NCI-H2171 (cell line): ENCODE measurements around the gene FAM199X.
A peak's percentile ranks its signal among the peaks of the same experiment; 100 is the strongest.

Source experiments
- DNase-seq: peaks from one replicate; lab custom pipeline; 2025; lab: John Stamatoyannopoulos, UW

FAM199X gene

GRCh38 chrX:104165894-104166734 is at the start of gene FAM199X:
Gene FAM199X, plus strand, starts transcription at chrX:104166453. Its CDS starts 333 bp downstream, at chrX:104166786.
- peak; percentile 53 for DNase-seq

DNA sequence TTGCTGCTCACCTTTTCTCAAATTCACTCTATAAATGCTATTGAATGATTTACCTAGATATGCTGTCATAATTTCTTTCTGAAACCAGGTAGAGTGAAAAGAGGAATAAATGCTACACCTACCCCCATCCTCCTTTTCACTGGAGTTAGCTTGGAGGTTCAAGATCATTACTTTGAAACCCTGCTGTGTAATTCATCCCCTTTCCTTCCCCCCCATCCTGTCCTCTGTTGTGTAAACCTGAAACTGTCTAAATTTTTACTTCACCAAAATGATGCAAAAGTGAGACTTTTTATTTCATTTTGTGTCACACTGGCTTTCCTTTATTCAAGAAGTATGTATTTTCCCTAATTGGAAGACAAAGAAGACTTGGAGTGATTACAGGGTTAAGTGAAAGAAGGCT is 48.5 kb upstream of the FAM199X start:
- DNase-seq = no peak

- peak; percentile 1 for DNase-seq
These were observed 47.5 kb upstream of the FAM199X start for GRCh38 chrX:104118765-104119164.

- no peak for DNase-seq
These were observed 43.4 kb upstream of the FAM199X start for GRCh38 chrX:104122829-104123228.

- no peak for DNase-seq
These were observed 39.4 kb upstream of the FAM199X start for GRCh38 chrX:104126856-104127255.

- DNase-seq = no peak
These were observed 35.4 kb upstream of the FAM199X start for GRCh38 chrX:104130808-104131207.

GRCh38 chrX:104134583-104135261 is 31.5 kb upstream of the FAM199X start:
- no peak for DNase-seq

- no peak for DNase-seq
These were observed 30.6 kb upstream of the FAM199X start for GRCh38 chrX:104135677-104136076.

DNA sequence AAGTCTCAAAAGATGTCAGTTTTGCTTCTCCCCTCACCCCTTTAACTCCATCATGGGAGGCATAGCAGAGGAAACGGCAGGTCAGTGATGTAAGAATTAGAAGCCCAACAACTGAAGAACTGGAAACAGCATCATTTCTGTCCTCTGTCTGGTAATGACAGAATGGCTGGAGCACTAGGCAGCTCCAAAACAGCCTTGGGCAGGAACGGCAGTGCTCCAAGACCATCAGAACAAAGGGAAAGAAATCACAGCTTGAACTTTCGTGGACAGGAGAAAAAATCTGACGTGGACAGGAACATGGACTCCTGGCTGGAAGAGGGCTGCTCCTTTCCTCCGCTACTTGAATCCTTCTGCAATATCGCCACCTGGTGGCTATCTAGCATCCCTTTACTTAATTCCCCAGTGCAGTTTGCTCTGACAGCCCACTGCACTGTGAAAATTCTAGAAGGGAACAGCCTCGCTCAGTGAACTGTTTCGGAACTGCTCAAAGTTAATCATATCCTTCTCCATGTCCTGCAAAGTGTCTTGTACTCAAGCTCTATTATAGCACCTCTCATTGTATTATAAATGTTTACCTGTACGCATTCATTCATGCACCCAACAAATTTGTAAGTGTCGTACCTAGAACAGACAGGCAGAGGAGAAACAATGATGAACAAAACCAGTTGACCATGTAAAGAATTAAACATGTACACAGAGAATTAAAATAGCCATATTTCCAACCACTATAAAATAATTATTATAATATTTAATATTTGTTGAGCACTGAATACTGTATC is 29.8 kb upstream of the FAM199X start:
- peak; percentile 64 for DNase-seq

DNA sequence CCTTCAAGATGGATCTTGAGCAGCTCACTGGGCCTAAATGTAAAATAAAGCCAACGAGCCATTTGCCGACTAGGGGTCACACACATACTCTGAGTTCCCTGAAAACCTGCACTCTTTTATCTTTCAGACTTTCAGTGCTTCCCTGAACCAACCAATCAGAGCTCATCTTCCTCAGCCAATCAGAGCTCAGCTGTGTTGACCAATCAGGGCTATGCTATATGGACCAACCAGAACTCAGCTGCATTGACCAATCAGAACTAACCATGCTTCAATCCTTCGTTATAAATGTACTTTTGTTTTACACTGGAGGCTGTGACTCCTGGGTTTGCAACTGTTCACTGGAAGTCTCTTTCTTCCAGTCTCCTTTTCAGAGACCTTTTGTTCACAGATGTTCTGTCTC is 28.8 kb upstream of the FAM199X start:
- no peak for DNase-seq

DNA sequence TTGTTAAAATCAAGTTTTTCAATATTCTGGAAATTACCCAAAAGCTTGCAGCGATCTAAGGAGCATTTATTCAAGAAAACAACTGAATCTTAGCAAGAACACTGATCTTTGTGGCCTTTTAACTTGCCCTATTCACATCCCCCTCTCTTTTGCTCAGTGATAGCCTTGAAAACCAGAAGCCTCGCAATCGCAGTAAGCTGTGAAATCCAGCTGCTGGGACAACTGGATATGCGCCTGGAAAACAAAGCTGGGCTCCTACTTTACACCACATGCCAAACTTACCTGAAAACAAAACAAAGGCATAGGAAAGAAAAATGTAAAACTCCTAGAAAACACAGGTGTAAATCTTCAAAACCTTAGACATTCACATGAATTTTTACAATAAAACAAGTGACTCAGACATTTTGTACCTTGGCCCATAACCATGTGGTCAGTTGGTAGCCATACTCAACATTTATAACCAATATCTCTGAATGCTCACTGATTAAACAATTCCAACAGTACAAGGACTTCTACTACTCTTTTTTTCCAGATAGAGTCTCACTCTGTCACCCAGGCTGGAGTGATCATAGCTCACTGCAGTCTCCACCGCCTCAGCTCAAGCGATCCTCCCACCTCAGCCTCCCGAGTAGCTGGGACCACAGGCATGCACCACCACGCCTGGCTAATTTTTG is 25.0 kb upstream of the FAM199X start:
- no peak for DNase-seq

- DNase-seq = no peak
These were observed 15.2 kb upstream of the FAM199X start for GRCh38 chrX:104151037-104151436.

DNA sequence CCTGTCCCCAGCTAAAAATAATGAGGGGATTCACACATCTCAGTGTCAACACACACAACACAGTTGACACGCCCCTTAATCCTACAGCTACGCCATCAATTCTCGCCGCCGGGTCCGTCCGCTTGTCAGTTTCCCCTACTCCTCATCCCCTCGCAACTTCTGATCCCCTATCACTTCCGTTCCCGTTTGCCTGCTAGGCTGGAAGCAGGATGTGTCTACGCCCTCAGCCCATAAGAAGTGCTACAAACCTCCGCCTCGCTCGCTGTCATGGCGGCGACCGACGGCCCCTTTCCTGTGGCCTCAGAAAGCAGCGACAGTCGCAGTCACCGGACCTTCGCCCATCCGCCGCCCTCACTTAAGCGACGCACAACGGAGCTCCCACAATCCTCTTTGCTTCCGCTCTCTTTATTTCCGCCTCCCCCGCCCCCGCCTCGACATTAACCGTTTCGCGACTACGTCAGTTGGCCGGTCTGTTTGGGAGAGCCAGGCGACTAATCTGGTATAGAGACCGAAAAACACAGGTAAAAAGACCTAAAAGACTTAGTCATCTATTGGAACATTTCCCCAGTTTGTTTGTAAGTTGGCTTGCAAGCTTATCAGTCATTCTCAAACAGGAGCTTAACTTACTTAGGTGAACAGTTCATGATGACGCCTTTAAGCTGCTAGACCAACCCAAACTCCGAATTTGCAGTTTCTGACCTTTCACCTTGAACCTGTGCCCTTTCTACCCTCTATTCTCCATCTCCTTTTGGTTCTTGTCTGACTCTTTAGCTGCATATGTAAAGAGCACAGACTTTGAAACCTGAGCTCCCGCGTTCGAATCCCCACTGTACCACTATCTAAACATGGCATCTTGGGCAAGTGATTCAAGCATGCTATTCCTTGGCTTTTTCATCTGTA is 9.4 kb upstream of the FAM199X start, which contains the start of gene SLC25A53:
TSS of gene SLC25A53 (minus strand) at position 380 of the 900 bp plus-strand sequence. CDS start 51,752 bp downstream, outside the sequence.
- DNase-seq = peak; percentile 83

DNA sequence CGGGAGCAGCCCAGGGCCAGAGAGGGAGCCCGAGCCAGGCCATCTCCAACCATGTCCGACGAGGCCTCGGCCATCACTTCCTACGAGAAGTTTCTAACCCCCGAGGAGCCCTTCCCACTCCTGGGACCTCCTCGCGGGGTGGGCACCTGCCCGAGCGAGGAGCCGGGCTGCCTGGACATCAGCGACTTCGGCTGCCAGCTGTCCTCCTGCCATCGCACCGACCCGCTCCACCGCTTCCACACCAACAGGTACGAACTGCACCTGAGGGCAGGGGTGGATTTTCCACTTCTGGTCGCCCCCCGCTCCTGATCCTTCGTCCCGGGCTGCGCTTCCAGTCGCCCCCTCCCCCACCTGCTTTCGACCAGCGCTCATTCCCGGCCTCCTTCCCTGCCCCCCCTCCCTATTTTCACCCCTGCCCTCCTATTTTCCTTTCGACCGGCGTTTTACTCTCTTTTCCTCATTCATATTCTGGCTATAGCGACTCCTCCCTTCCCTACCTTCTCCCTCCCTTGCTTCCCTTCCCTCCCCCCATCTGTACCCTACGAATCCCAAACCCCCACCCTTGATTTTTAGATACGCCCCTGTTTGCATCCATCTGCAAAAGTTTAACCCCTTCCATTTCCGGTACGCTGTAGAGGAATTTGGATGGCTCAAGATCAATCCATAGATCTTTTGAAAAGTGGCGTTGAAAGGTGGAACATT is 633 bp downstream of the FAM199X start:
- no peak for DNase-seq

- DNase-seq = no peak
These were observed 1.9 kb downstream of the FAM199X start for GRCh38 chrX:104168127-104168526.

GRCh38 chrX:104172121-104172520 is 5.9 kb downstream of the FAM199X start:
- DNase-seq = no peak

GRCh38 chrX:104172788-104173187 is 6.5 kb downstream of the FAM199X start:
- no peak for DNase-seq

GRCh38 chrX:104173841-104174240 is 7.6 kb downstream of the FAM199X start:
- DNase-seq = no peak

DNA sequence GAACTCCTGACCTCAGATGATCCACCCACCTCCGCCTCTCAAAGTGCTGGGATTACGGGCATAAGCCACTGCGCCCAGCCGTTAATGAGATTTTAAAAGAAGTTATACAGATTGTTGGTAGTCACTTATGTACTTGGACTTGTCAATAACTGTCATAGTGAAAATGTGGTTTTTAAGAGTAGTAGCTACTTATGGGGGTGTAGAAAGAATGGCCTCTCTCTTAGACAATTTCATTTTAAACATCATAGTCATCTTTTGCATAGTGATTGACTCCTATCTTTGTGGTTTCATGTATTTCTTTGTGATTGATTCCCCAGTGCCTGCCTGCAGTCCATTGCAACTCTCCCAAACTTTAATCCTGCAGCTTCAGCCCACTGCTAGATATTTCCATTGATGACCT is 17.4 kb downstream of the FAM199X start:
- DNase-seq = no peak

DNA sequence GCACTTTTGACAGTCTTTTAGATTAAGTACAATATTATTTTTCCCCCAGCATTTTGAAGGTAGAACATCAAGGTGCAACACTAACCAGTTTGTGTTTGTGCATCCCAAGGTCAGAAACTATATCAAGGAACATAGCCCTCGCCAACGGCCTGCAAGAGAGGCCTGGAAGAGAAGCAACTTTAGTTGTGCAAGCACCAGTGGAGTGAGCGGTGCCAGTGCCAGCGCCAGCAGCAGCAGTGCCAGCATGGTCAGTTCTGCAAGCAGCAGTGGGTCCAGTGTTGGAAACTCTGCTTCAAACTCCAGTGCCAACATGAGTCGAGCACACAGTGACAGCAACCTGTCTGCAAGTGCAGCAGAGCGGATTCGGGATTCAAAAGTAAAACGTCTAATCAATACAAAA is 21.7 kb downstream of the FAM199X start:
- DNase-seq = no peak
